ENCODE results near the gene OR51B2. TPM values are rescaled to one million over a fixed set of nuclear protein-coding genes. Genes with fewer than 3 reads are reported as not detected.

Gene OR51B2
- total RNA-seq, 1 experiment from 2014 or later: not detected

GRCh38 chr11:5280582-5281102 lies 43.5 kb downstream of the OR51B2 start:
- peaks cover 8% of the 10 kb centered on the region for H3K4me1 Mint-ChIP-seq (ENCODE audit: low read depth, unreplicated experiment)
- no peaks in the 10 kb centered on the region for H3K9me3 Mint-ChIP-seq (ENCODE audit: low read depth, unreplicated experiment)
- CTCF ChIA-PET: no interaction called here
- H3K27ac Mint-ChIP-seq (ENCODE audit: unreplicated experiment): no peak overlapping the region
- intact Hi-C loops (cut with micrococcal nuclease; ENCODE audit: unreplicated experiment): no loop called here
- no peak overlapping the region for H3K4me3 Mint-ChIP-seq (ENCODE audit: low read depth, unreplicated experiment)
- no peaks in the 10 kb centered on the region for H3K27me3 Mint-ChIP-seq (ENCODE audit: unreplicated experiment)
- DNase-seq: peak; percentile 40
- TF ChIP-seq CTCF (IDR thresholded peaks at IDR 0.05; ENCODE audit: unreplicated experiment): no peak
- H3K36me3 Mint-ChIP-seq (ENCODE audit: insufficient read depth, unreplicated experiment): no peaks in the 10 kb centered on the region
- no TSS peak for BruUV-seq (replicated peaks)

- BruUV-seq (replicated peaks): no TSS peak
- Mint-ChIP-seq H3K27me3 (ENCODE audit: unreplicated experiment) (no peaks in the 10 kb centered on the region), H3K9me3 (ENCODE audit: low read depth, unreplicated experiment) (no peaks in the 10 kb centered on the region), H3K4me3 (ENCODE audit: low read depth, unreplicated experiment) (no peak overlapping the region), H3K36me3 (ENCODE audit: insufficient read depth, unreplicated experiment) (no peaks in the 10 kb centered on the region), H3K4me1 (ENCODE audit: low read depth, unreplicated experiment) (peaks cover 8% of the 10 kb centered on the region), H3K27ac (ENCODE audit: unreplicated experiment) (no peak overlapping the region)
- no peak for DNase-seq
- TF ChIP-seq CTCF (IDR thresholded peaks at IDR 0.05; ENCODE audit: unreplicated experiment): no peak
- intact Hi-C loops (cut with micrococcal nuclease; ENCODE audit: unreplicated experiment): no loop called here
- CTCF ChIA-PET: interaction anchor here (0.7 kb wide), 1 partner anchor 607 kb away, joined by 4 read pairs; no protein-coding TSS in a partner anchor
Observed at GRCh38 chr11:5279471-5280090, 44.5 kb downstream of the OR51B2 start.

GRCh38 chr11:5277807-5278382 lies 46.2 kb downstream of the OR51B2 start:
- no TSS peak for BruUV-seq (replicated peaks)
- Mint-ChIP-seq H3K27ac (ENCODE audit: unreplicated experiment) (no peak overlapping the region), H3K36me3 (ENCODE audit: insufficient read depth, unreplicated experiment) (no peaks in the 10 kb centered on the region), H3K27me3 (ENCODE audit: unreplicated experiment) (no peaks in the 10 kb centered on the region), H3K4me3 (ENCODE audit: low read depth, unreplicated experiment) (no peak overlapping the region), H3K4me1 (ENCODE audit: low read depth, unreplicated experiment) (peaks cover 8% of the 10 kb centered on the region), H3K9me3 (ENCODE audit: low read depth, unreplicated experiment) (no peaks in the 10 kb centered on the region)
- DNase-seq: no peak
- intact Hi-C loops (cut with micrococcal nuclease; ENCODE audit: unreplicated experiment): no loop called here
- CTCF ChIA-PET: no interaction called here
- no peak for TF ChIP-seq CTCF (IDR thresholded peaks at IDR 0.05; ENCODE audit: unreplicated experiment)

GRCh38 chr11:5276697-5277096 lies 47.4 kb downstream of the OR51B2 start:
- peaks cover 8% of the 10 kb centered on the region for H3K4me1 Mint-ChIP-seq (ENCODE audit: low read depth, unreplicated experiment)
- H3K27ac Mint-ChIP-seq (ENCODE audit: unreplicated experiment): no peak overlapping the region
- no peaks in the 10 kb centered on the region for H3K36me3 Mint-ChIP-seq (ENCODE audit: insufficient read depth, unreplicated experiment)
- intact Hi-C loops (cut with micrococcal nuclease; ENCODE audit: unreplicated experiment): no loop called here
- H3K27me3 Mint-ChIP-seq (ENCODE audit: unreplicated experiment): no peaks in the 10 kb centered on the region
- H3K9me3 Mint-ChIP-seq (ENCODE audit: low read depth, unreplicated experiment): no peaks in the 10 kb centered on the region
- CTCF ChIA-PET: interaction anchor here (0.6 to 0.7 kb wide), 2 partner anchors 356 to 827 kb away, joined by 3 to 5 read pairs; no protein-coding TSS in a partner anchor
- TF ChIP-seq CTCF (IDR thresholded peaks at IDR 0.05; ENCODE audit: unreplicated experiment): no peak
- no TSS peak for BruUV-seq (replicated peaks)
- DNase-seq: no peak
- no peak overlapping the region for H3K4me3 Mint-ChIP-seq (ENCODE audit: low read depth, unreplicated experiment)
